ENCODE measurements around the gene ASTL.

The ASTL gene

GRCh38 chr2:96156011-96156820, 17.9 kb upstream of the ASTL start:
- no peak overlapping the region for H3K4me3 ChIP-seq (replicated peaks; ENCODE audit: low read depth, low read length)
- no peak for DNase-seq (ENCODE audit: extremely low read depth, low read depth)
- no peak for TF ChIP-seq CTCF (IDR thresholded peaks at IDR 0.05; ENCODE audit: low read depth, low read length, missing control alignments)

DNA sequence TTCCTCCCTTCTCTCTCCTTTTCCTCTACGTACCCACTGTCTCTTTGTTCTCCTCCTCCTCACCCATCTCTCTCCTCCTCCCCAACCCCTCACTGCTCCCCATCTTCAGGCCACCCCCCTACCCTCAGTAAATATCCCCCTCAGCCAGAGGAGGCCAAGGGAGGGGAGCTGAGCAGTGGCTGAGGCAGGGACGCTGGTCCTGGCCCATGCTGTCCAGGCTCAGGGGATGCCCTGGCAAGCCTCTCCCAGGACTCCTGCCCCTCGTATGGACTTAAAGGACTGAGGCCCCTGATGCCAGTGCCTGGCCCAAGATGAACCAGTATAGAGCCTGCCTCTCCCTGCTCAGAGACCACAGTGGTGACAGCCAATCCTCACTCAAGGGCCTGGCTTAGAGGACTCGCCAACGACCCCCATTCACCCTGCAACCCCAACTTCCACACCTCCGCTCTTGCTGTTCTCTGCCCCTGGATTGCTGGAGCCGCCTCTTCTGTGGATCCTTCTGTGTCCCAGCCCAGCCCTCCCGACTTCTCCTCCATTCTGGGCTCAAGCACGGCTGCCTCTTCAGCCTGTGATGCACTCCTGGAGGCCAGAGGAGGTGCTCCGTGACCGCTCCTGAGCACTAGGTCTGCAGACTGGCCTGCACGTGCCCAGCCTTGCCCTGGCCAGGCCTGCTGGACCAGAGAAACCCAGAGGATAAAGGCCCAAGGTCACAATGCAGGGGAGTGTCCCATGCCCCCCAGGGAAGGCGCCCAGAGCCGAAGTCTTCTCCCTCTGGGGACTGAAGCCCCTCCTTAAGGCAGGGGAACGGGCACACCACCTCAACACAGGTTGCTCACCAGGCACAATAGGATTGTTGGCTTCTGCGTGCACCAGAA, 16.4 kb upstream of the ASTL start:
- no peak for DNase-seq (ENCODE audit: extremely low read depth, low read depth)
- TF ChIP-seq CTCF (IDR thresholded peaks at IDR 0.05; ENCODE audit: low read depth, low read length, missing control alignments): no peak
- H3K4me3 ChIP-seq (replicated peaks; ENCODE audit: low read depth, low read length): no peak overlapping the region

GRCh38 chr2:96153991-96154431, 15.7 kb upstream of the ASTL start:
- no peak for TF ChIP-seq CTCF (IDR thresholded peaks at IDR 0.05; ENCODE audit: low read depth, low read length, missing control alignments)
- no peak overlapping the region for H3K4me3 ChIP-seq (replicated peaks; ENCODE audit: low read depth, low read length)
- no peak for DNase-seq (ENCODE audit: extremely low read depth, low read depth)

- DNase-seq (ENCODE audit: extremely low read depth, low read depth): no peak
- TF ChIP-seq CTCF (IDR thresholded peaks at IDR 0.05; ENCODE audit: low read depth, low read length, missing control alignments): no peak
- H3K4me3 ChIP-seq (replicated peaks; ENCODE audit: low read depth, low read length): no peak overlapping the region
Measured at GRCh38 chr2:96153291-96153713, 15.0 kb upstream of the ASTL start.

GRCh38 chr2:96152304-96153161, 14.2 kb upstream of the ASTL start:
- no peak for DNase-seq (ENCODE audit: extremely low read depth, low read depth)
- no peak overlapping the region for H3K4me3 ChIP-seq (replicated peaks; ENCODE audit: low read depth, low read length)
- no peak for TF ChIP-seq CTCF (IDR thresholded peaks at IDR 0.05; ENCODE audit: low read depth, low read length, missing control alignments)

DNA sequence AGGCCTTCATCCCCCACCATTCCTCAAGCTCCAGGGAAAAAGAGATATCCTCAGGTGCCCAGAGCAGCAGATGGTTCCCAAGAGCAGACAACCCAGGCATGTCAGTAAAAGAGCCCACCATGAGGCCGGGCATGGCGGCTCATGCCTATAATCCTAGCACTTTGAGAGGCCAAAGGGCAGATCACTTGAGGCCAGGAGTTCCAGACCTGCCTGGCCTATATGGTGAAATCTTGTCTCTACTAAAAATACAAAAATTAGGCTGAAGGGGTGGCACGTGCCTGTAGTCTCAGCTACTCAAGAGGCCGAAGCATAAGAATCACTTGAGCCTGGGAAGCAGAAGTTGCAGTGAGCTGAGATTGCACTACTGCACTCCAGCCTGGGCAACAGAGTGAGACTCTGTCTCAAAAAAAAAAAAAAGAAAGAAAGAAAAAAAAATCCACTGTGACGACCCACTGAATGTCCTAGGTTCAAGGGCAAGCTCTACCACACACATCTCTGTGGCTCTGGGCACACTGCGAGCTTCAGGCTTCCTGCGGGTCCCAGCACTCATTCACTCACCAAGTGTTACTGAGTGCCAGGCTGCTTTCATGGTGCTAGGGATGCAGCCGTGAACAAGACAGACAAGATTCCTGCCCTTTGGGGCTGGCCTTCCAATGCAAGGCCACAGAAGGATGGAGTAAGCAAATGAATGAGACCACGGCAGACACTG, 13.4 kb upstream of the ASTL start:
- H3K4me3 ChIP-seq (replicated peaks; ENCODE audit: low read depth, low read length): no peak overlapping the region
- DNase-seq (ENCODE audit: extremely low read depth, low read depth): no peak
- no peak for TF ChIP-seq CTCF (IDR thresholded peaks at IDR 0.05; ENCODE audit: low read depth, low read length, missing control alignments)
